Activated CD8-positive, alpha-beta T cell treated with anti-CD3 and anti-CD28 coated beads for 36 hours (primary cell): ENCODE measurements around the gene LIFR. TPM values are rescaled to one million over a fixed set of nuclear protein-coding genes. Genes with fewer than 3 reads are reported as not detected.

Experiments used
- ATAC-seq: fragments of 200-7000 bp; cut with Tn5 transposase; one replicate; pipeline ENCODE4 v1.10.0; 2021; ENCODE audit warnings: mild to moderate bottlenecking, moderate library complexity
- CTCF ChIA-PET: fragments of 350-600 bp; sonication (Branson Sonifier 250); formaldehyde crosslinking; loops from one replicate; lab custom pipeline; 2021; ENCODE audit warnings: antibody characterized with exemption; lab: Charles Lee
- POLR2A ChIA-PET: fragments of 350-600 bp; sonication (Branson Sonifier 250); formaldehyde crosslinking; loops from one replicate; lab custom pipeline; 2021; ENCODE audit warnings: antibody characterized with exemption; lab: Charles Lee
- DNase-seq: peaks from one replicate; pipeline ENCODE4 v3.0.0-alpha.2; 2020
- H3K27ac Mint-ChIP-seq: one replicate; pipeline ENCODE4 v1.8.0; 2021; ENCODE audit warnings: mild to moderate bottlenecking, mixed read lengths
- H3K27me3 Mint-ChIP-seq: one replicate; pipeline ENCODE4 v1.8.0; 2021; ENCODE audit warnings: mixed read lengths
- H3K36me3 Mint-ChIP-seq: one replicate; pipeline ENCODE4 v1.8.0; 2021; ENCODE audit warnings: low read depth, mixed read lengths
- H3K4me1 Mint-ChIP-seq: one replicate; pipeline ENCODE4 v1.8.0; 2021; ENCODE audit warnings: low read depth, mixed read lengths
- H3K4me3 Mint-ChIP-seq: one replicate; pipeline ENCODE4 v1.8.0; 2021; ENCODE audit warnings: mild to moderate bottlenecking, moderate library complexity, mixed read lengths
- H3K9me3 Mint-ChIP-seq: one replicate; pipeline ENCODE4 v1.8.0; 2021; ENCODE audit warnings: mixed read lengths
- CTCF ChIP-seq: fragments of 200-600 bp; IDR thresholded peaks from one replicate; pipeline ENCODE4 v1.8.0; 2022; ENCODE audit warnings: antibody characterized with exemption, mild to moderate bottlenecking
- intact Hi-C: fragments of 100-400 bp; cut with micrococcal nuclease; formaldehyde crosslinking; loops from one replicate; pipeline ENCODE4 v1.10.0; 2022
- total RNA-seq, 2 experiments: library from RNA; stranded (reverse); gene quantifications; one replicate each; pipeline ENCODE4 v1.2.3, GENCODE V29; 2021

LIFR gene
- total RNA-seq, 2 experiments from 2014 or later, result not detected

- no peak for TF ChIP-seq CTCF
- no peaks in the 10 kb centered on the region for H3K9me3 Mint-ChIP-seq
- H3K4me3 Mint-ChIP-seq, result no peak overlapping the region
- no peak for ATAC-seq
- ChIA-PET POLR2A (no interaction called here), CTCF (interaction anchor here (1.4 kb wide), 1 partner anchor 37 kb away, joined by 4 read pairs; no protein-coding TSS in a partner anchor)
- intact Hi-C loops, result no loop called here
- no peaks in the 10 kb centered on the region for H3K4me1 Mint-ChIP-seq
- H3K27ac Mint-ChIP-seq, result no peak overlapping the region
- DNase-seq, result no peak
- no peaks in the 10 kb centered on the region for H3K36me3 Mint-ChIP-seq
- peaks cover 43% of the 10 kb centered on the region for H3K27me3 Mint-ChIP-seq
These were observed 77.6 kb downstream of the LIFR start for GRCh38 chr5:38478878-38479277.

GRCh38 chr5:38478166-38478565 lies 78.3 kb downstream of the LIFR start:
- intact Hi-C loops, result no loop called here
- no peak for ATAC-seq
- TF ChIP-seq CTCF, result no peak
- H3K27ac Mint-ChIP-seq, result no peak overlapping the region
- ChIA-PET POLR2A (no interaction called here), CTCF (no interaction called here)
- no peaks in the 10 kb centered on the region for H3K36me3 Mint-ChIP-seq
- no peaks in the 10 kb centered on the region for H3K4me1 Mint-ChIP-seq
- peaks cover 46% of the 10 kb centered on the region for H3K27me3 Mint-ChIP-seq
- H3K4me3 Mint-ChIP-seq, result no peak overlapping the region
- no peak for DNase-seq
- H3K9me3 Mint-ChIP-seq, result no peaks in the 10 kb centered on the region

- no peaks in the 10 kb centered on the region for H3K9me3 Mint-ChIP-seq
- TF ChIP-seq CTCF, result no peak
- no peaks in the 10 kb centered on the region for H3K36me3 Mint-ChIP-seq
- no peak overlapping the region for H3K4me3 Mint-ChIP-seq
- H3K27me3 Mint-ChIP-seq, result peaks cover 50% of the 10 kb centered on the region
- DNase-seq (no peak), ATAC-seq (no peak)
- ChIA-PET POLR2A (no interaction called here), CTCF (interaction anchor here (2.5 kb wide), 1 partner anchor 31 kb away, joined by 12 read pairs; no protein-coding TSS in a partner anchor)
- no peaks in the 10 kb centered on the region for H3K4me1 Mint-ChIP-seq
- no peak overlapping the region for H3K27ac Mint-ChIP-seq
- intact Hi-C loops, result no loop called here
These were observed 83.4 kb downstream of the LIFR start for GRCh38 chr5:38473008-38473407.

- no peak for TF ChIP-seq CTCF
- Mint-ChIP-seq H3K4me3 (no peak overlapping the region), H3K27ac (no peak overlapping the region), H3K36me3 (no peaks in the 10 kb centered on the region), H3K27me3 (peaks cover 51% of the 10 kb centered on the region), H3K4me1 (no peaks in the 10 kb centered on the region), H3K9me3 (no peaks in the 10 kb centered on the region)
- intact Hi-C loops, result no loop called here
- POLR2A ChIA-PET, result no interaction called here
- CTCF ChIA-PET, result interaction anchor here (2.5 kb wide), 1 partner anchor 31 kb away, joined by 12 read pairs; no protein-coding TSS in a partner anchor
- ATAC-seq, result no peak
- DNase-seq, result no peak
These were observed 83.9 kb downstream of the LIFR start for GRCh38 chr5:38472541-38472940.

DNA sequence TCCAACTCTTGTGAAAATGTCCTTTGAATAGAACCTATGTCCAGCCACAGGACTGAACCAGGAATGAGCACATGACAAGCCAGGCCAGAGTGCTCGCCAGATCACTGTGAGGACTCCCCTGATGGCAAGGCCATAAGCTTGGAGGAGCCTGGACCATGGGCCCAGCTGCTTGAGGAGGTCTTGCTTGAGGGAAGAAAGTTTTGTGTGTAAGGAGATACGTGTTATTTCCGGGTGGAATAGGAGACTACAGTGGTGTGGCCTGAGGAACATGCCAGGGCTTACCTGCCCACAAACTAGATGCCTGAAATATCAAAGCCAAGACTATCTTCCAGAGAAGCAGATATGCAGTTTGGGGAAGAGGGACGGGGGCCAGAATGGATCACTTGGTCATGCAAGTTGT lies 84.7 kb downstream of the LIFR start:
- TF ChIP-seq CTCF, result no peak
- no peaks in the 10 kb centered on the region for H3K4me1 Mint-ChIP-seq
- H3K9me3 Mint-ChIP-seq, result no peaks in the 10 kb centered on the region
- CTCF ChIA-PET, result no interaction called here
- intact Hi-C loops, result no loop called here
- H3K27ac Mint-ChIP-seq, result no peak overlapping the region
- no peaks in the 10 kb centered on the region for H3K36me3 Mint-ChIP-seq
- ATAC-seq, result no peak
- no peak overlapping the region for H3K4me3 Mint-ChIP-seq
- peaks cover 45% of the 10 kb centered on the region for H3K27me3 Mint-ChIP-seq
- DNase-seq, result no peak
- POLR2A ChIA-PET, result no interaction called here
